GM23248 (cell line): ENCODE data around the gene ZNRD2. TPM values are rescaled to one million over a fixed set of nuclear protein-coding genes. Genes with fewer than 3 reads are reported as not detected.

Experiments used
- DNase-seq: peaks from one replicate; pipeline ENCODE4 v3.0.0-alpha.2; 2015
- H2AFZ ChIP-seq: fragments of 200-600 bp; sonication (generic); 2 replicates; pipeline ENCODE4 v1.6.1; 2016; ENCODE audit warnings: antibody characterized with exemption
- H3F3A ChIP-seq: fragments of 200-600 bp; sonication (generic); 2 replicates; pipeline ENCODE4 v1.6.1; 2016; ENCODE audit warnings: mild to moderate bottlenecking, antibody characterized with exemption, mixed run types; ENCODE audit not compliant: insufficient read depth
- H3K27ac ChIP-seq: fragments of 200-600 bp; sonication (generic); 2 replicates; pipeline ENCODE4 v1.5.1; 2016; ENCODE audit warnings: mild to moderate bottlenecking
- H3K27me3 ChIP-seq: fragments of 200-600 bp; sonication (generic); replicated peaks from 2 replicates; pipeline ENCODE4 v1.6.1; 2016; ENCODE audit warnings: mild to moderate bottlenecking; ENCODE audit not compliant: insufficient read depth
- H3K36me3 ChIP-seq: fragments of 200-600 bp; sonication (generic); 2 replicates; pipeline ENCODE4 v1.6.1; 2016; ENCODE audit warnings: low read depth, mild to moderate bottlenecking
- H3K4me1 ChIP-seq: fragments of 200-600 bp; sonication (generic); 2 replicates; pipeline ENCODE4 v1.6.1; 2016; ENCODE audit warnings: mild to moderate bottlenecking; ENCODE audit not compliant: insufficient read depth
- H3K4me2 ChIP-seq: fragments of 200-600 bp; sonication (generic); one replicate; pipeline ENCODE4 v1.6.1; 2016; ENCODE audit warnings: mild to moderate bottlenecking; ENCODE audit not compliant: unreplicated experiment
- H3K4me3 ChIP-seq: fragments of 200-600 bp; sonication (generic); 2 replicates; pipeline ENCODE4 v1.5.1; 2016; ENCODE audit warnings: mild to moderate bottlenecking
- H3K79me2 ChIP-seq: fragments of 200-600 bp; sonication (generic); 2 replicates; pipeline ENCODE4 v1.6.1; 2016; ENCODE audit warnings: mild to moderate bottlenecking; ENCODE audit not compliant: insufficient read depth
- H3K9ac ChIP-seq: fragments of 200-600 bp; sonication (generic); 2 replicates; pipeline ENCODE4 v1.6.1; 2016; ENCODE audit warnings: mild to moderate bottlenecking
- H3K9me2 ChIP-seq: fragments of 200-600 bp; sonication (generic); 2 replicates; pipeline ENCODE4 v1.6.1; 2016; ENCODE audit warnings: mixed run types, mild to moderate bottlenecking, moderate library complexity; ENCODE audit not compliant: insufficient read depth
- H3K9me3 ChIP-seq: fragments of 200-600 bp; sonication (generic); one replicate; pipeline ENCODE4 v1.6.1; 2017; ENCODE audit warnings: low read depth
- H4K20me1 ChIP-seq: fragments of 200-600 bp; sonication (generic); 2 replicates; pipeline ENCODE4 v1.6.0; 2016; ENCODE audit not compliant: insufficient read depth
- EZH2 ChIP-seq: fragments of 200-600 bp; sonication (generic); IDR thresholded peaks from 2 replicates; pipeline ENCODE4 v1.6.1; 2018; ENCODE audit warnings: antibody characterized with exemption, mild to moderate bottlenecking; ENCODE audit not compliant: insufficient read depth, poor library complexity, severe bottlenecking
- EZH2phosphoT487 ChIP-seq: fragments of 200-600 bp; sonication (generic); IDR thresholded peaks from 2 replicates; pipeline ENCODE4 v1.6.1; 2018; ENCODE audit warnings: antibody characterized with exemption, moderate library complexity, mild to moderate bottlenecking, low read depth; ENCODE audit not compliant: insufficient read depth
- WGBS, 2 experiments: methylation state at CpG; one replicate each; pipeline ENCODE4 v1.1.6; 2015 to 2017; ENCODE audit warnings: low lambda C conversion rate in 2 of 2, low coverage in 1 of 2; ENCODE audit errors: missing lambda C conversion rate in 2 of 2; 5-methylcytosine and 5-hydroxymethylcytosine counted together
- in situ Hi-C: fragments of 300-500 bp; cut with MboI; formaldehyde crosslinking; loops from 2 replicates; pipeline ENCODE4 v1.15.0; 2020
- polyA plus RNA-seq: library from polyadenylated mRNA; unstranded; fragments of >200 nt; fragmentation: Nextera tagmentation; extraction: Ambion mirVana; gene quantifications from 2 replicates; pipeline ENCODE4 v1.2.1, GENCODE V29; 2016
- total RNA-seq: library from RNA; depleted of rRNA; stranded (reverse); fragments of >200 nt; shearing (Covaris generic); gene quantifications from 2 replicates; pipeline ENCODE4 v1.2.3, GENCODE V29; 2014

The ZNRD2 gene
- total and polyA plus RNA-seq, 2 experiments from 2014 or later = 54.5 to 74.9 TPM

DNA sequence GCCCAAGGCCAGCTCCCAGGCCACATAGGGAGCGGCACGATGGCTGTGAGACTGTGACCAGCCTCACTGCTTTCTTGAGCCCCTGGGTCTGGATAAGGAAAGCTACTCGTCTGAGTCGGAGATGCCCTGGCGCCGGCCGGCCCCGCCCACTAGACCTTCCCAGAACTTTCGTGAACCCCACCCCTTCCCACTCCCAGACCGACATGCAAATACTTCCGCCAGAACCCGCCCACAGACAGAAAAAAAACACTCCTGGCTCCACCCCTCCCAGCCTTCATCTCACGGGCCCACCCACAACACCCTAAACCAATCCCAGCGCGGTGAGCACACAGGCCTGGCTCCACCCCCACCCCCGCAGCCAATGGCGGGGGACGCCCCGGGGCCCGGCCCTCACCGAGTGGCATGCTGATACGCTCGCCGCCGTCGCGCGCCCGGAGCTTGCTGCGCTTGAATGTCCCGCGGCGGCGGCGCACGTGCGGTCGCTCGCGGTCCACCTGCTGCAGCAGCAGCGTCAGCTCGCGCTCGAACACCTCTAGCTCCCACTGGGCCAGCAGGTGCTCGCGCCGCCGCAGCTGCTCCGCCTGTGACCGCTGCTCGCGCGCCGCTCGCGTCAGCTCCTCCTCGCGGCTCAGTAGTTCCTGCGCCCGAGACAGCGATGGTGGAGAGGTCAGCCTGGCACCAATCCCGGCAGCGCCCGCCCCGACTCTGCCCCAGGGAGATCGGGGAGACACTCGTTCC is 36.8 kb downstream of the ZNRD2 start:
- Histone ChIP-seq H3K27ac (peak overlapping the region; percentile 35), H2AFZ (no peak overlapping the region), H3K9ac (peak overlapping the region; percentile 54), H3K4me3 (peak overlapping the region; percentile 53), H3K79me2 (peaks cover 35% of the 10 kb centered on the region), H3K36me3 (peaks cover 11% of the 10 kb centered on the region; the same call in 1 of the 2 replicates), H3K9me3 (no peaks in the 10 kb centered on the region), H3K9me2 (no peaks in the 10 kb centered on the region), H3K27me3 (no peaks in the 10 kb centered on the region), H3F3A (peaks cover 5% of the 10 kb centered on the region; the same call in 1 of the 2 replicates), H3K4me2 (peak overlapping the region; percentile 60), H4K20me1 (no peaks in the 10 kb centered on the region; the same call in 1 of the 2 replicates), H3K4me1 (peaks cover 15% of the 10 kb centered on the region; the same call in 1 of the 2 replicates)
- peak; percentile 98 for DNase-seq
- in situ Hi-C loops = no loop called here
- WGBS, 2 experiments = 3 to 6% methylated on average over 56 to 61 of the region's 67 CpGs
- no peak for TF ChIP-seq EZH2
- TF ChIP-seq EZH2phosphoT487 = no peak

- H3K4me2 ChIP-seq = peak overlapping the region; percentile 60
- TF ChIP-seq EZH2 = no peak
- no peak for TF ChIP-seq EZH2phosphoT487
- no peak for DNase-seq
- H3K9me3 ChIP-seq = no peaks in the 10 kb centered on the region
- 65% methylated on average over 37 of the region's 37 CpGs for WGBS, 2 experiments
- H3K27me3 ChIP-seq = no peaks in the 10 kb centered on the region
- H3F3A ChIP-seq = peaks cover 5% of the 10 kb centered on the region; the same call in 1 of the 2 replicates
- H3K4me3 ChIP-seq = peak overlapping the region; percentile 53
- H4K20me1 ChIP-seq = no peaks in the 10 kb centered on the region; the same call in 1 of the 2 replicates
- peaks cover 22% of the 10 kb centered on the region for H3K4me1 ChIP-seq
- no peak overlapping the region for H3K27ac ChIP-seq
- H3K36me3 ChIP-seq = peaks cover 11% of the 10 kb centered on the region; the same call in 1 of the 2 replicates
- no peak overlapping the region for H3K9ac ChIP-seq
- no peak overlapping the region for H2AFZ ChIP-seq
- in situ Hi-C loops = no loop called here
- H3K9me2 ChIP-seq = no peaks in the 10 kb centered on the region
- peaks cover 43% of the 10 kb centered on the region for H3K79me2 ChIP-seq
Measured at GRCh38 chr11:65607614-65608426, 37.5 kb downstream of the ZNRD2 start.

- Histone ChIP-seq H3K27ac (no peak overlapping the region), H3K79me2 (peaks cover 56% of the 10 kb centered on the region), H3K27me3 (no peaks in the 10 kb centered on the region), H3K9me3 (no peaks in the 10 kb centered on the region), H2AFZ (no peak overlapping the region), H3K4me3 (no peak overlapping the region), H4K20me1 (no peaks in the 10 kb centered on the region; the same call in 1 of the 2 replicates), H3K9me2 (no peaks in the 10 kb centered on the region), H3K36me3 (peaks cover 6% of the 10 kb centered on the region; the same call in 1 of the 2 replicates), H3K4me2 (no peak overlapping the region), H3K4me1 (peaks cover 23% of the 10 kb centered on the region), H3F3A (peaks cover 5% of the 10 kb centered on the region; the same call in 1 of the 2 replicates), H3K9ac (no peak overlapping the region)
- in situ Hi-C loops = no loop called here
- TF ChIP-seq EZH2phosphoT487 (no peak), EZH2 (no peak)
- WGBS, 2 experiments = 30 to 31% methylated on average over 3 of the region's 3 CpGs
- peak; percentile 46 for DNase-seq
Measured at GRCh38 chr11:65609229-65609628, 39.0 kb downstream of the ZNRD2 start.

DNA sequence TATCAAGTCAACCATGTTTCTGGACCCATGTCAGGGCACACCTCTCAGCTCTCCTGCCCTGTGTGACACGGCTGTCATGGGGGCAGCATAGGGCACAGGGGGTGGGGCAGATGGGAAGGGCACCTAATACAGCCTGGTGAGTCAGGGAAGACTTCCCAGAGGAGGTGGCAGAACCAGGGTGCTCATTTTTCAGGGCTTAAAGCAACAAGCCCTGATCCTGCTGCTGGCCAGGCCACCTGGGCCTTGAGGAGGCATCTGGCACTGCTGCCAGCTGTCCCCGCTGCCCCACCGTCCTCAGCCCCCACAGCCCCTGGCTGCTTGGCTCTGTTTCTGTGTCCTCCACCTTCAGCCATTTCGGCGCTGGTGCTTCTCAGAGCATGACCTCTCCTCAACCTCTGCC is 39.4 kb downstream of the ZNRD2 start:
- H3K4me2 ChIP-seq = no peak overlapping the region
- DNase-seq = no peak
- no peaks in the 10 kb centered on the region for H3K9me2 ChIP-seq
- H3K4me3 ChIP-seq = no peak overlapping the region
- TF ChIP-seq EZH2 (no peak), EZH2phosphoT487 (no peak)
- 85 to 86% methylated on average over 5 of the region's 5 CpGs for WGBS, 2 experiments
- H3K36me3 ChIP-seq = peaks cover 2% of the 10 kb centered on the region; the same call in 1 of the 2 replicates
- no peak overlapping the region for H2AFZ ChIP-seq
- H3K27ac ChIP-seq = no peak overlapping the region
- H3K9ac ChIP-seq = no peak overlapping the region
- peaks cover 60% of the 10 kb centered on the region for H3K79me2 ChIP-seq
- no peaks in the 10 kb centered on the region for H3K27me3 ChIP-seq
- no peaks in the 10 kb centered on the region for H3K9me3 ChIP-seq
- in situ Hi-C loops = no loop called here
- H3F3A ChIP-seq = peaks cover 5% of the 10 kb centered on the region; the same call in 1 of the 2 replicates
- H3K4me1 ChIP-seq = peaks cover 23% of the 10 kb centered on the region
- H4K20me1 ChIP-seq = no peaks in the 10 kb centered on the region; the same call in 1 of the 2 replicates
